H1 (cell line): ENCODE measurements around the gene GAS7. TPM values are rescaled to one million over a fixed set of nuclear protein-coding genes. Genes with fewer than 3 reads are reported as not detected.

ENCODE experiments used
- CTCF ChIA-PET: fragments of 300-600 bp; sonication (Branson Sonifier 250); formaldehyde crosslinking; loops from one replicate; lab custom pipeline; 2021; ENCODE audit not compliant: partially characterized antibody; lab: Charles Lee
- POLR2A ChIA-PET: fragments of 300-600 bp; sonication (Branson Sonifier 250); formaldehyde crosslinking; loops from one replicate; lab custom pipeline; 2021; ENCODE audit warnings: inconsistent platforms; ENCODE audit not compliant: partially characterized antibody; lab: Charles Lee
- DNase-seq, 2 experiments: peaks; one replicate each; pipeline versions ENCODE4 v3.0.0 to v3.0.0-alpha.2; 2010 to 2022; ENCODE audit warnings: low spot score in 2 of 2, low read depth in 1 of 2, mixed read lengths in 1 of 2
- FAIRE-seq: peaks from 2 replicates; lab custom pipeline; 2011; peaks lifted over from hg19 to GRCh38; lab: Jason Lieb, UNC
- H2AFZ ChIP-seq: 2 replicates; pipeline ENCODE4 v1.8.1; 2012; ENCODE audit warnings: low read length, inconsistent platforms
- H2AK5ac ChIP-seq: 2 replicates; pipeline ENCODE4 v1.6.1; 2013; ENCODE audit warnings: low read depth, low read length
- H2BK120ac ChIP-seq: replicated peaks from 2 replicates; pipeline ENCODE3; 2013; ENCODE audit warnings: low read depth, low read length, inconsistent platforms
- H2BK12ac ChIP-seq: 2 replicates; pipeline ENCODE4 v1.6.1; 2013; ENCODE audit warnings: low read depth, low read length
- H2BK15ac ChIP-seq: 2 replicates; pipeline ENCODE4 v1.6.1; 2013; ENCODE audit warnings: low read length
- H2BK20ac ChIP-seq: 2 replicates; pipeline ENCODE4 v1.6.1; 2013; ENCODE audit warnings: low read length
- H2BK5ac ChIP-seq: 2 replicates; pipeline ENCODE4 v1.6.1; 2013; ENCODE audit warnings: low read depth, low read length
- H3K14ac ChIP-seq: 2 replicates; pipeline ENCODE4 v1.6.1; 2013; ENCODE audit warnings: inconsistent platforms; ENCODE audit not compliant: insufficient read length
- H3K18ac ChIP-seq: 2 replicates; pipeline ENCODE4 v1.6.1; 2013; ENCODE audit warnings: low read length; ENCODE audit errors: extremely low read depth
- H3K23ac ChIP-seq: 2 replicates; pipeline ENCODE4 v1.6.1; 2013; ENCODE audit warnings: inconsistent platforms; ENCODE audit not compliant: insufficient read length
- H3K23me2 ChIP-seq: 2 replicates; pipeline ENCODE4 v1.6.1; 2013; ENCODE audit warnings: low read depth, low read length
- H3K27ac ChIP-seq: 2 replicates; pipeline ENCODE4 v1.6.1; 2011; ENCODE audit warnings: low read depth, low read length, inconsistent platforms
- H3K27me3 ChIP-seq, 4 experiments: replicated peaks in 1 of 4; 1 replicate in 1 of 4; 2 replicates in 3 of 4; pipeline versions ENCODE4 v1.6.1 to v1.8.1; 2011 to 2013; ENCODE audit warnings: low read length in 3 of 4, mild to moderate bottlenecking in 3 of 4, inconsistent platforms in 2 of 4, mixed read lengths in 2 of 4, moderate library complexity in 1 of 4; ENCODE audit not compliant: control insufficient read depth in 3 of 4, insufficient read depth in 3 of 4; ENCODE audit errors: extremely low read depth in 1 of 4
- H3K36me3 ChIP-seq, 4 experiments: 2 replicates each; pipeline versions ENCODE4 v1.6.1 to v1.8.1; 2011 to 2013; ENCODE audit warnings: mild to moderate bottlenecking in 4 of 4, low read length in 3 of 4, moderate library complexity in 2 of 4, control low read depth in 1 of 4, inconsistent platforms in 1 of 4; ENCODE audit not compliant: insufficient read depth in 4 of 4, control insufficient read depth in 2 of 4
- H3K4ac ChIP-seq: replicated peaks from 2 replicates; pipeline ENCODE3; 2013; ENCODE audit warnings: low read length, low read depth, mixed read lengths, inconsistent platforms; ENCODE audit not compliant: insufficient read length
- H3K4me1 ChIP-seq, 4 experiments: replicated peaks in 1 of 4; 1 replicate in 1 of 4; 2 replicates in 3 of 4; pipeline versions ENCODE4 v1.6.1 to v1.8.1; 2011 to 2013; ENCODE audit warnings: low read length in 3 of 4, inconsistent platforms in 2 of 4, mixed read lengths in 1 of 4; ENCODE audit not compliant: insufficient read depth in 4 of 4, control insufficient read depth in 3 of 4
- H3K4me2 ChIP-seq, 2 experiments: 2 replicates each; pipeline versions ENCODE4 v1.6.1 to v1.8.1; 2011 to 2013; ENCODE audit warnings: low read depth in 2 of 2, low read length in 2 of 2, control low read depth in 1 of 2, inconsistent platforms in 1 of 2, mild to moderate bottlenecking in 1 of 2; ENCODE audit not compliant: insufficient read depth in 1 of 2
- H3K4me3 ChIP-seq, 4 experiments: fragments of 200-600, 300-600 bp in 1 of 4; sonication (generic), shearing (Covaris generic), sonication (Bioruptor Twin) in 1 of 4; 2 replicates each; pipeline versions ENCODE4 v1.5.1 to v1.8.1; 2011 to 2016; ENCODE audit warnings: low read length in 4 of 4, low read depth in 3 of 4, control low read depth in 2 of 4, inconsistent platforms in 2 of 4, mild to moderate bottlenecking in 2 of 4, mixed read lengths in 1 of 4, moderate library complexity in 1 of 4; ENCODE audit not compliant: insufficient read depth in 2 of 4; ENCODE audit errors: extremely low read depth in 1 of 4
- H3K56ac ChIP-seq: replicated peaks from 2 replicates; pipeline ENCODE3; 2013; ENCODE audit warnings: low read depth, mild to moderate bottlenecking, mixed read lengths, low read length, inconsistent platforms; ENCODE audit not compliant: insufficient read length
- H3K79me1 ChIP-seq: 2 replicates; pipeline ENCODE4 v1.6.1; 2013; ENCODE audit warnings: low read depth, low read length, control low read depth
- H3K79me2 ChIP-seq, 2 experiments: 2 replicates each; pipeline versions ENCODE4 v1.6.1 to v1.8.1; 2012 to 2013; ENCODE audit warnings: low read length in 2 of 2, mild to moderate bottlenecking in 2 of 2, inconsistent platforms in 1 of 2; ENCODE audit not compliant: insufficient read depth in 2 of 2, control insufficient read depth in 1 of 2
- H3K9ac ChIP-seq, 4 experiments: replicated peaks in 1 of 4; 1 replicate in 1 of 4; 2 replicates in 3 of 4; pipeline versions ENCODE4 v1.6.1 to v1.8.1; 2011 to 2013; ENCODE audit warnings: low read depth in 3 of 4, low read length in 3 of 4, control low read depth in 2 of 4, mild to moderate bottlenecking in 2 of 4, moderate library complexity in 2 of 4, inconsistent platforms in 1 of 4; ENCODE audit errors: extremely low read depth in 1 of 4
- H3K9me3 ChIP-seq, 2 experiments: 2 replicates each; pipeline versions ENCODE4 v1.6.1 to v1.8.1; 2012 to 2013; ENCODE audit warnings: mild to moderate bottlenecking in 2 of 2, moderate library complexity in 2 of 2, control low read depth in 1 of 2, inconsistent platforms in 1 of 2, low read depth in 1 of 2, low read length in 1 of 2, mixed read lengths in 1 of 2; ENCODE audit not compliant: insufficient read depth in 2 of 2
- H4K20me1 ChIP-seq, 2 experiments: replicated peaks in 1 of 2; 2 replicates each; pipeline versions ENCODE3 to v1.8.1; 2011 to 2013; ENCODE audit warnings: inconsistent platforms in 2 of 2, low read length in 2 of 2, mild to moderate bottlenecking in 1 of 2; ENCODE audit not compliant: insufficient read depth in 2 of 2, control insufficient read depth in 1 of 2
- H4K5ac ChIP-seq: 2 replicates; pipeline ENCODE4 v1.6.1; 2013; ENCODE audit warnings: low read length, low read depth, mixed read lengths, inconsistent platforms; ENCODE audit not compliant: insufficient read length
- H4K8ac ChIP-seq: 2 replicates; pipeline ENCODE4 v1.8.0; 2013; ENCODE audit warnings: mild to moderate bottlenecking, moderate library complexity, low read length, inconsistent platforms; ENCODE audit not compliant: insufficient read depth; ENCODE audit errors: extremely low read depth
- H4K91ac ChIP-seq: replicated peaks from 2 replicates; pipeline ENCODE3; 2013; ENCODE audit warnings: low read length, mixed read lengths, inconsistent platforms; ENCODE audit not compliant: insufficient read length
- BACH1 ChIP-seq: IDR thresholded peaks from 2 replicates; pipeline ENCODE4 v1.6.1; 2012; ENCODE audit warnings: low read length, improper control_type of control experiment
- CBX8 ChIP-seq: fragments of 300-800, 300-1000 bp; sonication (generic); IDR thresholded peaks from 2 replicates; pipeline ENCODE4 v1.7.1; 2016; ENCODE audit warnings: low read depth, low read length, borderline replicate concordance
- CTCF ChIP-seq, 3 experiments: IDR thresholded peaks; 1 replicate in 2 of 3; 2 replicates in 1 of 3; pipeline versions ENCODE4 v1.5.1 to v1.6.1; 2011; ENCODE audit warnings: low read length in 3 of 3, mild to moderate bottlenecking in 3 of 3, inconsistent platforms in 2 of 3, low read depth in 1 of 3, moderate library complexity in 1 of 3; ENCODE audit not compliant: insufficient read depth in 1 of 3; ENCODE audit errors: control extremely low read depth in 1 of 3
- EP300 ChIP-seq, 2 experiments: IDR thresholded peaks; 1 replicate in 1 of 2; 2 replicates in 1 of 2; pipeline ENCODE4 v1.6.1; 2011 to 2012; ENCODE audit warnings: low read depth in 2 of 2, low read length in 2 of 2, mild to moderate bottlenecking in 2 of 2, borderline replicate concordance in 1 of 2, inconsistent platforms in 1 of 2, moderate library complexity in 1 of 2
- HDAC2 ChIP-seq, 2 experiments: fragments of 300-600 bp in 1 of 2; sonication (generic) in 1 of 2; IDR thresholded peaks; 2 replicates each; pipeline ENCODE4 v1.6.1; 2011 to 2012; ENCODE audit warnings: low read depth in 2 of 2, low read length in 2 of 2, mild to moderate bottlenecking in 2 of 2, moderate library complexity in 2 of 2, borderline replicate concordance in 1 of 2, inconsistent platforms in 1 of 2
- MAX ChIP-seq: IDR thresholded peaks from 2 replicates; pipeline ENCODE4 v1.6.1; 2012; ENCODE audit warnings: inconsistent platforms
- NRF1 ChIP-seq: IDR thresholded peaks from 2 replicates; pipeline ENCODE4 v1.6.1; 2011; ENCODE audit warnings: mild to moderate bottlenecking, low read depth, low read length, improper control_type of control experiment
- POLR2A ChIP-seq, 2 experiments: IDR thresholded peaks; 1 replicate in 1 of 2; 2 replicates in 1 of 2; pipeline ENCODE4 v1.6.1; 2011; ENCODE audit warnings: low read depth in 2 of 2, low read length in 2 of 2, mild to moderate bottlenecking in 2 of 2; ENCODE audit errors: control extremely low read depth in 1 of 2
- POU5F1 ChIP-seq: IDR thresholded peaks from 2 replicates; pipeline ENCODE4 v1.6.1; 2011; ENCODE audit warnings: low read depth, mild to moderate bottlenecking, low read length, moderate library complexity
- RFX5 ChIP-seq: IDR thresholded peaks from 2 replicates; pipeline ENCODE4 v1.6.1; 2011; ENCODE audit warnings: low read depth, low read length, improper control_type of control experiment, borderline replicate concordance
- YY1 ChIP-seq: IDR thresholded peaks from 2 replicates; pipeline ENCODE4 v1.6.1; 2011; ENCODE audit warnings: low read depth, mild to moderate bottlenecking, low read length
- WGBS, 2 experiments: shearing (Covaris generic) in 1 of 2; methylation state at CpG; one replicate each; pipeline versions ENCODE4 v1.1.6 to v1.1.7; 2013 to 2015; ENCODE audit warnings: low lambda C conversion rate in 2 of 2, mixed read lengths in 2 of 2, inconsistent platforms in 1 of 2, low coverage in 1 of 2, missing lambda C conversion rate in 1 of 2; ENCODE audit not compliant: insufficient replicate concordance in 2 of 2, insufficient coverage in 1 of 2, insufficient read length in 1 of 2; ENCODE audit errors: extremely low coverage in 1 of 2, missing lambda C conversion rate in 1 of 2; 5-methylcytosine and 5-hydroxymethylcytosine counted together
- polyA plus RNA-seq, 7 experiments: library from polyadenylated mRNA; depleted of rRNA in 3 of 7; stranded (reverse) in 5 of 7; unstranded in 2 of 7; fragments of >200 nt in 5 of 7; fragments of 200-250 nt in 2 of 7; gene quantifications; 1 replicate in 5 of 7; 2 replicates in 1 of 7; 4 replicates in 1 of 7; pipeline versions ENCODE4 v1.2.1 to v1.2.3, GENCODE V29; 2011 to 2013; ENCODE audit warnings: missing spikeins in 2 of 7, mixed read lengths in 2 of 7
- total RNA-seq: library from RNA; stranded (reverse); fragmentation: NEBNext Ultra II Directional; extraction: Animal tissue kit (Norgen Biotek cat#: 25700); gene quantifications from 2 replicates; pipeline ENCODE4 v1.2.1, GENCODE V29; 2021

Gene GAS7
- total and polyA plus RNA-seq, 2 of the 8 experiments (the other 6 are each of a cell fraction or from before 2014, with no cell fraction given) = 5.0 to 14.5 TPM

GRCh38 chr17:9957244-9957643 is 241.2 kb downstream of the GAS7 start:
- Histone ChIP-seq H3K4me3 (no peak overlapping the region), H3K79me1 (no peaks in the 10 kb centered on the region), H3K14ac (no peak overlapping the region), H2AK5ac (no peak overlapping the region), H4K8ac (no peak overlapping the region), H4K5ac (no peak overlapping the region), H2AFZ (no peak overlapping the region), H2BK120ac (no peak overlapping the region), H2BK12ac (no peak overlapping the region), H3K4ac (no peak overlapping the region), H2BK20ac (no peak overlapping the region), H2BK5ac (no peak overlapping the region), H4K91ac (no peak overlapping the region), H3K23ac (no peak overlapping the region), H3K56ac (no peak overlapping the region), H3K27me3 (peaks cover 0 to 2% (median 0%) of the 10 kb centered on the region in 4 experiments; a peak in 4 of 7 replicates), H3K9me3 (no peaks in the 10 kb centered on the region), H3K18ac (no peak overlapping the region), H3K4me1 (peaks cover 10 to 26% (median 15%) of the 10 kb centered on the region in 4 experiments), H4K20me1 (peaks cover 0 to 2% of the 10 kb centered on the region in 2 experiments), H3K27ac (no peak overlapping the region), H3K9ac (no peak overlapping the region), H2BK15ac (no peak overlapping the region), H3K4me2 (peak overlapping the region; percentile 33 to 43; a peak in 3 of 4 replicates), H3K23me2 (no peaks in the 10 kb centered on the region), H3K36me3 (no peaks in the 10 kb centered on the region), H3K79me2 (no peaks in the 10 kb centered on the region)
- POLR2A ChIA-PET = no interaction called here
- FAIRE-seq (no peak), DNase-seq (no peak)
- CTCF ChIA-PET = interaction anchor here (0.6 to 10.4 kb wide), 6 partner anchors 23 to 360 kb away, joined by 3 to 130 read pairs (median 7); no protein-coding TSS in a partner anchor
- 51% methylated on average over 8 of the region's 8 CpGs; no CpG with 5 or more reads in 1 of the 2 experiments for WGBS, 2 experiments
- TF ChIP-seq BACH1 (no peak), MAX (no peak), CTCF (IDR thresholded peaks at IDR 0.05; ENCODE audit: control extremely low read depth in 1 of 3, insufficient read depth in 1 of 3, low read depth in 1 of 3, low read length in 3 of 3) (no peak), NRF1 (no peak), POLR2A (IDR thresholded peaks at IDR 0.05; ENCODE audit: control extremely low read depth in 1 of 2, low read depth in 2 of 2, low read length in 2 of 2) (no peak), YY1 (no peak), POU5F1 (no peak), EP300 (IDR thresholded peaks at IDR 0.05; ENCODE audit: borderline replicate concordance in 1 of 2, low read depth in 2 of 2, low read length in 2 of 2) (no peak), RFX5 (no peak), HDAC2 (IDR thresholded peaks at IDR 0.05; ENCODE audit: borderline replicate concordance in 1 of 2, low read depth in 2 of 2, low read length in 2 of 2) (no peak), CBX8 (no peak)
